Measurements from ENCODE around the gene KCTD2. TPM values are rescaled to one million over a fixed set of nuclear protein-coding genes. Genes with fewer than 3 reads are reported as not detected.
"Not testable (repeated sequence)": the region's sequence is repeated elsewhere in the genome, so short reads cannot be mapped to it uniquely, and the experiment has no call there.

The KCTD2 gene
- total and polyA plus RNA-seq, 4 experiments from 2014 or later, result 2.3 to 31.7 (median 21.4) TPM

- Mint-ChIP-seq H3K27me3 (peaks cover 0 to 10% of the 10 kb centered on the region in 2 donors), H3K4me1 (peaks cover 22 to 47% (median 33%) of the 10 kb centered on the region in 4 donors), H3K36me3 (peaks cover 23 to 53% of the 10 kb centered on the region in 2 donors), H3K4me3 (no peak overlapping the region), H3K27ac (peak overlapping the region in 5 of 7 donors; percentile 38 to 79 (median 61)), H3K9me3 (peaks cover 0 to 16% (median 0%) of the 10 kb centered on the region in 8 donors)
- Histone ChIP-seq H3K27me3 (ENCODE audit: insufficient read depth, low read length) (no peaks in the 10 kb centered on the region), H3K4me3 (ENCODE audit: low read length in 2 of 2) (no peak overlapping the region), H3K9me3 (ENCODE audit: control insufficient read depth in 1 of 2, low read length in 2 of 2) (no peaks in the 10 kb centered on the region), H3K4me1 (ENCODE audit: insufficient read depth, low read length) (peaks cover 33% of the 10 kb centered on the region), H3K27ac (ENCODE audit: low read depth, low read length) (no peak overlapping the region), H3K36me3 (ENCODE audit: insufficient read depth, low read length) (peaks cover 42% of the 10 kb centered on the region)
- POLR2A ChIA-PET (ENCODE audit: partially characterized antibody), result interaction anchor here (0.6 to 7.1 kb wide), 5 partner anchors 9 to 477 kb away, joined by 3 to 119 read pairs (median 4); partner anchors contain the start of genes ATP5PD, KCTD2, MRPL58 and TSEN54
- CTCF ChIA-PET (ENCODE audit: partially characterized antibody), result interaction anchor here (0.9 to 1.3 kb wide), 2 partner anchors 17 to 75 kb away, joined by 3 to 4 read pairs; no protein-coding TSS in a partner anchor
- no peak for DNase-seq
- intact Hi-C loops (cut with micrococcal nuclease), result loop anchor here (5.0 kb wide), 1 partner anchor 143 kb away; the partner anchor contains the start of gene SUMO2
Measured at GRCh38 chr17:75039238-75039637, 7.8 kb upstream of the KCTD2 start.

GRCh38 chr17:75041656-75042280 is 5.3 kb upstream of the KCTD2 start:
- H3K27me3 Mint-ChIP-seq, result peaks cover 0 to under 1% of the 10 kb centered on the region in 2 donors
- H3K9me3 ChIP-seq (ENCODE audit: control insufficient read depth in 1 of 2, low read length in 2 of 2), result no peaks in the 10 kb centered on the region
- no peak for DNase-seq
- ChIA-PET CTCF (ENCODE audit: partially characterized antibody) (interaction anchor here (1.0 to 2.1 kb wide), 3 partner anchors 18 to 80 kb away, joined by 3 to 6 read pairs (median 5); partner anchors contain the start of gene MRPL58), POLR2A (ENCODE audit: partially characterized antibody) (interaction anchor here (1.1 to 2.7 kb wide), 2 partner anchors 29 to 83 kb away, joined by 3 to 9 read pairs; partner anchors contain the start of gene MRPL58)
- no peaks in the 10 kb centered on the region for H3K9me3 Mint-ChIP-seq
- no peak overlapping the region for H3K4me3 ChIP-seq (ENCODE audit: low read length in 2 of 2)
- no peak overlapping the region for H3K27ac ChIP-seq (ENCODE audit: low read depth, low read length)
- peaks cover 42% of the 10 kb centered on the region for H3K36me3 ChIP-seq (ENCODE audit: insufficient read depth, low read length)
- H3K4me1 ChIP-seq (ENCODE audit: insufficient read depth, low read length), result peaks cover 20% of the 10 kb centered on the region
- peaks cover 15 to 43% (median 30%) of the 10 kb centered on the region in 4 donors for H3K4me1 Mint-ChIP-seq
- no peak overlapping the region for H3K4me3 Mint-ChIP-seq
- H3K27me3 ChIP-seq (ENCODE audit: insufficient read depth, low read length), result no peaks in the 10 kb centered on the region
- H3K36me3 Mint-ChIP-seq, result peaks cover 23 to 44% of the 10 kb centered on the region in 2 donors
- intact Hi-C loops (cut with micrococcal nuclease), result no loop called here
- peak overlapping the region in 2 of 7 donors; percentile 82 to 84 for H3K27ac Mint-ChIP-seq

GRCh38 chr17:75043789-75044188 is 3.2 kb upstream of the KCTD2 start:
- Mint-ChIP-seq H3K36me3 (peaks cover 21 to 48% of the 10 kb centered on the region in 2 donors), H3K27ac (peak overlapping the region in 2 of 7 donors; percentile 13 to 37), H3K4me1 (peaks cover 22 to 49% (median 34%) of the 10 kb centered on the region in 4 donors)
- H3K9me3 ChIP-seq (ENCODE audit: control insufficient read depth in 1 of 2, low read length in 2 of 2); H3K9me3 Mint-ChIP-seq; POLR2A ChIA-PET (ENCODE audit: partially characterized antibody); intact Hi-C loops (cut with micrococcal nuclease); H3K27me3 ChIP-seq (ENCODE audit: insufficient read depth, low read length); H3K27ac ChIP-seq (ENCODE audit: low read depth, low read length); DNase-seq; H3K4me3 ChIP-seq (ENCODE audit: low read length in 2 of 2); H3K4me3 Mint-ChIP-seq; H3K27me3 Mint-ChIP-seq: not testable (repeated sequence)
- peaks cover 35% of the 10 kb centered on the region for H3K36me3 ChIP-seq (ENCODE audit: insufficient read depth, low read length)
- CTCF ChIA-PET (ENCODE audit: partially characterized antibody), result interaction anchor here (1.4 kb wide), 1 partner anchor 82 kb away, joined by 4 read pairs; no protein-coding TSS in a partner anchor
- peaks cover 23% of the 10 kb centered on the region for H3K4me1 ChIP-seq (ENCODE audit: insufficient read depth, low read length)

- peaks cover 30% of the 10 kb centered on the region for H3K4me1 ChIP-seq (ENCODE audit: insufficient read depth, low read length)
- Mint-ChIP-seq H3K27me3 (no peaks in the 10 kb centered on the region), H3K9me3 (no peaks in the 10 kb centered on the region), H3K4me3 (peak overlapping the region in 6 of 8 donors; percentile 39 to 64 (median 50)), H3K4me1 (peaks cover 28 to 58% (median 41%) of the 10 kb centered on the region in 4 donors), H3K36me3 (peaks cover 15 to 47% of the 10 kb centered on the region in 2 donors), H3K27ac (peak overlapping the region in 6 of 7 donors; percentile 22 to 83 (median 62))
- ChIA-PET POLR2A (ENCODE audit: partially characterized antibody) (interaction anchor here (1.3 kb wide), 1 partner anchor 8 kb away, joined by 5 read pairs; no protein-coding TSS in a partner anchor), CTCF (ENCODE audit: partially characterized antibody) (interaction anchor here (1.4 kb wide), 1 partner anchor 83 kb away, joined by 4 read pairs; no protein-coding TSS in a partner anchor)
- DNase-seq, result no peak
- H3K9me3 ChIP-seq (ENCODE audit: control insufficient read depth in 1 of 2, low read length in 2 of 2), result no peaks in the 10 kb centered on the region
- H3K27ac ChIP-seq (ENCODE audit: low read depth, low read length), result no peak overlapping the region
- intact Hi-C loops (cut with micrococcal nuclease), result no loop called here
- peaks cover 26% of the 10 kb centered on the region for H3K36me3 ChIP-seq (ENCODE audit: insufficient read depth, low read length)
- H3K27me3 ChIP-seq (ENCODE audit: insufficient read depth, low read length), result no peaks in the 10 kb centered on the region
- H3K4me3 ChIP-seq (ENCODE audit: low read length in 2 of 2), result no peak overlapping the region
Measured at GRCh38 chr17:75044716-75045115, 2.3 kb upstream of the KCTD2 start.

GRCh38 chr17:75045946-75046406 is 1.0 kb upstream of the KCTD2 start:
- Mint-ChIP-seq H3K27ac (peak overlapping the region; percentile 93 to 98 (median 97)), H3K36me3 (peaks cover 7 to 39% of the 10 kb centered on the region in 2 donors), H3K4me3 (peak overlapping the region; percentile 94 to 100 (median 97)), H3K4me1 (peaks cover 25 to 61% (median 40%) of the 10 kb centered on the region in 4 donors)
- Histone ChIP-seq H3K27ac (ENCODE audit: low read depth, low read length) (peak overlapping the region; percentile 85), H3K4me3 (ENCODE audit: low read length in 2 of 2) (peak overlapping the region; percentile 40 to 96), H3K4me1 (ENCODE audit: insufficient read depth, low read length) (peaks cover 30% of the 10 kb centered on the region), H3K36me3 (ENCODE audit: insufficient read depth, low read length) (peaks cover 13% of the 10 kb centered on the region)
- not testable (repeated sequence) for H3K9me3 ChIP-seq (ENCODE audit: control insufficient read depth in 1 of 2, low read length in 2 of 2); H3K27me3 ChIP-seq (ENCODE audit: insufficient read depth, low read length); DNase-seq; H3K27me3 Mint-ChIP-seq; H3K9me3 Mint-ChIP-seq
- intact Hi-C loops (cut with micrococcal nuclease), result loop anchor here (1.0 to 2.0 kb wide), 4 partner anchors 13 to 621 kb away; partner anchors contain the start of genes HID1, MRPL58, RECQL5 and SAP30BP
- ChIA-PET CTCF (ENCODE audit: partially characterized antibody) (interaction anchor here (0.9 to 3.5 kb wide), 3 partner anchors 10 to 68 kb away, joined by 3 to 16 read pairs (median 3); partner anchors contain the start of gene MRPL58), POLR2A (ENCODE audit: partially characterized antibody) (interaction anchor here (1.0 to 4.9 kb wide), 11 partner anchors 10 to 360 kb away, joined by 3 to 119 read pairs (median 9); partner anchors contain the start of genes ARMC7, GRB2, MRPL58 and SLC16A5)

GRCh38 chr17:75047398-75048098 is 523 bp downstream of the KCTD2 start:
- Mint-ChIP-seq H3K4me1 (peaks cover 25 to 60% (median 41%) of the 10 kb centered on the region in 4 donors), H3K36me3 (peaks cover 14 to 34% of the 10 kb centered on the region in 2 donors), H3K9me3 (no peaks in the 10 kb centered on the region), H3K27me3 (no peaks in the 10 kb centered on the region), H3K27ac (peak overlapping the region; percentile 88 to 98 (median 92)), H3K4me3 (peak overlapping the region; percentile 87 to 100 (median 95))
- peaks cover 5% of the 10 kb centered on the region for H3K36me3 ChIP-seq (ENCODE audit: insufficient read depth, low read length)
- intact Hi-C loops (cut with micrococcal nuclease), result loop anchor here (1.0 to 2.0 kb wide), 6 partner anchors 11 to 619 kb away; partner anchors contain the start of genes ARMC7, HID1, RECQL5 and SAP30BP
- peaks cover 30% of the 10 kb centered on the region for H3K4me1 ChIP-seq (ENCODE audit: insufficient read depth, low read length)
- no peaks in the 10 kb centered on the region for H3K27me3 ChIP-seq (ENCODE audit: insufficient read depth, low read length)
- H3K9me3 ChIP-seq (ENCODE audit: control insufficient read depth in 1 of 2, low read length in 2 of 2), result no peaks in the 10 kb centered on the region
- ChIA-PET CTCF (ENCODE audit: partially characterized antibody) (interaction anchor here (1.6 to 3.5 kb wide), 4 partner anchors 12 to 310 kb away, joined by 3 to 16 read pairs (median 14); partner anchors contain the start of gene MRPL58), POLR2A (ENCODE audit: partially characterized antibody) (interaction anchor here (0.8 to 4.9 kb wide), 17 partner anchors 11 to 358 kb away, joined by 3 to 119 read pairs (median 4); partner anchors contain the start of genes ARMC7, CDR2L, GRB2 and JPT1)
- DNase-seq, result peak in 3 of 5 donors; percentile 11 to 53 (median 22)
- H3K4me3 ChIP-seq (ENCODE audit: low read length in 2 of 2), result peak overlapping the region; percentile 51 to 62
- peak overlapping the region; percentile 53 for H3K27ac ChIP-seq (ENCODE audit: low read depth, low read length)
